ENCODE measurements around the gene DDAH1.

The DDAH1 gene

DNA sequence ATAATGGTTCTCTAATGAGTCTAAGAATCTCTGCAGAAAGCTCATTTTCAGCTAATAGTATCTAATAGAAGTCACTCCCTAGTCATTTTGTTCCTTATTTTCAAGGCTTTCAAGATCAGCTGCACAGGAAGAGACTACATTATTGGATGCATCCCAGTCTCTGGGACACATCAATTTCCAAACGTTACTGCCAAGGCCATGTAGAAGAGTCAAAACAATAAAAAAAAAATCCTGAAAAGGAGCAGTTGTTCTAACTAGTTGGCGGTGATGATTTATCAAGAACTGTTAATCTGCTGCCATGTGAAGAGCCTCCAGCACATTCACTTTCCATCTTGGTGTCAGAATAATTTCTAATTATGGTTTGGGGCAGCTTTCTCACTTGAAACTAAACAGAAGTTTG lies 5.7 kb downstream of the DDAH1 start:
- Histone ChIP-seq H3K4me3 (ENCODE audit: extremely low read depth, insufficient read depth, low read length, poor library complexity, severe bottlenecking) (no peak overlapping the region), H3K27ac (ENCODE audit: low read depth, low read length, severe bottlenecking) (no peak overlapping the region), H3K36me3 (ENCODE audit: control insufficient read depth, insufficient read depth, low read length) (peaks cover 10% of the 10 kb centered on the region), H3K9me3 (ENCODE audit: control insufficient read depth, low read length) (no peaks in the 10 kb centered on the region), H3K4me1 (ENCODE audit: control insufficient read depth, insufficient read depth, low read length, poor library complexity, severe bottlenecking) (peaks cover 8% of the 10 kb centered on the region)
- WGBS, 2 experiments (ENCODE audit: insufficient coverage in 2 of 2) = 76% methylated on average over 2 of the region's 2 CpGs; no CpG with 5 or more reads in 1 of the 2 experiments

- no peak overlapping the region for H3K4me3 ChIP-seq (ENCODE audit: extremely low read depth, insufficient read depth, low read length, poor library complexity, severe bottlenecking)
- no peak overlapping the region for H3K27ac ChIP-seq (ENCODE audit: low read depth, low read length, severe bottlenecking)
- WGBS, 2 experiments (ENCODE audit: insufficient coverage in 2 of 2) = 67% methylated on average over 1 of the region's 4 CpGs; no CpG with 5 or more reads in 1 of the 2 experiments
- H3K9me3 ChIP-seq (ENCODE audit: control insufficient read depth, low read length) = no peaks in the 10 kb centered on the region
- H3K4me1 ChIP-seq (ENCODE audit: control insufficient read depth, insufficient read depth, low read length, poor library complexity, severe bottlenecking) = no peaks in the 10 kb centered on the region
- peaks cover 25% of the 10 kb centered on the region for H3K36me3 ChIP-seq (ENCODE audit: control insufficient read depth, insufficient read depth, low read length)
Measured at GRCh38 chr1:85454214-85454613, 10.7 kb downstream of the DDAH1 start.

DNA sequence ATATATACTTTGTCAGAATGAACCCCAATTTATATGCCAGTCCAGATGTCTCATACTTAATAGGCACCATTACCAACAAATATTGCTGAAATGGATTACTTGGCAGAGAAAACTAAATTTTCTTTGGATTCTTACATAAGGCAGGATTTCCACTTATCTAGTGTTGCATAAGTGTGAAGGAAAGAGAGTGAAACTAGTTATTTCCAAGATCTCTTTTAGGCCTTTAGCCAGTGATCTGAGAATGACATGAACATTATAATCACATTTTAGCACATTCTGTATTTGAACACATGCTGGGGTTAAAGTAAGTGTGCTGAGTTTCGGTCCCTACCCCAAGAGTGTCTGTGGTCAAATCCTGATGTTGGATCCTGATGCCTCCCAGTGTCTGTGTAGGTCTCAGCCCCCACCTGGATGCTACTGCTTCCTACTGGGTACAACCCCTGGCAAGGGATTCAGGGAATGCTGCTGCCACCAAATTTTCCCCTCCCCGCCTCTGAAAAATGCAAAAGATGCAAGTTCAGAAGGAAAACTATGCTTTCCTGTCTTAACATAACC lies 11.2 kb downstream of the DDAH1 start:
- H3K27ac ChIP-seq (ENCODE audit: low read depth, low read length, severe bottlenecking) = no peak overlapping the region
- WGBS, 2 experiments (ENCODE audit: insufficient coverage in 2 of 2) = 100% methylated on average over 1 of the region's 2 CpGs; no CpG with 5 or more reads in 1 of the 2 experiments

DNA sequence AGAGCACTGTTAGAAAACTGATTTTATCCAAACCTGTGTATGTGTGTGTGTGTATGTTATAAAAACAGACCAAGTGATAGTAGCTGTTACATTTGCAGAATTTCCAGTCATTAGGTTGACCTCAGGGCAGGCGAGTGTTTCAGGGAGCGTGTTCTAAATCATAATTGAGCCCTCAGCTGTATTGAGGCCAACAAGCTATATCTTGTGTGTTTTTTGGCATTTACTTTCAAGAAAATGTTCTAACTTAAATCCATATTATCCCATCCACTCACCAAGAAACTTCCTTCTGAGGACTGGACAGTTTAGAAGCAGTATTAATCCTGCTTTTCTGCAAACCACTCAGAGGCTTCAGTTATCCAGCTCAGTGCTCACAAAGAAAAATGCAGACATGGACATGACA lies 12.0 kb downstream of the DDAH1 start:
- 82 to 100% methylated on average over 1 to 2 of the region's 2 CpGs for WGBS, 2 experiments (ENCODE audit: insufficient coverage in 2 of 2)
- Histone ChIP-seq H3K27ac (ENCODE audit: low read depth, low read length, severe bottlenecking) (no peak overlapping the region), H3K4me3 (ENCODE audit: extremely low read depth, insufficient read depth, low read length, poor library complexity, severe bottlenecking) (no peak overlapping the region), H3K4me1 (ENCODE audit: control insufficient read depth, insufficient read depth, low read length, poor library complexity, severe bottlenecking) (no peaks in the 10 kb centered on the region), H3K36me3 (ENCODE audit: control insufficient read depth, insufficient read depth, low read length) (peaks cover 26% of the 10 kb centered on the region), H3K9me3 (ENCODE audit: control insufficient read depth, low read length) (no peaks in the 10 kb centered on the region)

More for the DNA sequence above, 11.2 kb downstream of the DDAH1 start:
- Histone ChIP-seq H3K9me3 (ENCODE audit: control insufficient read depth, low read length) (no peaks in the 10 kb centered on the region), H3K36me3 (ENCODE audit: control insufficient read depth, insufficient read depth, low read length) (peaks cover 26% of the 10 kb centered on the region), H3K4me3 (ENCODE audit: extremely low read depth, insufficient read depth, low read length, poor library complexity, severe bottlenecking) (no peak overlapping the region), H3K4me1 (ENCODE audit: control insufficient read depth, insufficient read depth, low read length, poor library complexity, severe bottlenecking) (no peaks in the 10 kb centered on the region)

DNA sequence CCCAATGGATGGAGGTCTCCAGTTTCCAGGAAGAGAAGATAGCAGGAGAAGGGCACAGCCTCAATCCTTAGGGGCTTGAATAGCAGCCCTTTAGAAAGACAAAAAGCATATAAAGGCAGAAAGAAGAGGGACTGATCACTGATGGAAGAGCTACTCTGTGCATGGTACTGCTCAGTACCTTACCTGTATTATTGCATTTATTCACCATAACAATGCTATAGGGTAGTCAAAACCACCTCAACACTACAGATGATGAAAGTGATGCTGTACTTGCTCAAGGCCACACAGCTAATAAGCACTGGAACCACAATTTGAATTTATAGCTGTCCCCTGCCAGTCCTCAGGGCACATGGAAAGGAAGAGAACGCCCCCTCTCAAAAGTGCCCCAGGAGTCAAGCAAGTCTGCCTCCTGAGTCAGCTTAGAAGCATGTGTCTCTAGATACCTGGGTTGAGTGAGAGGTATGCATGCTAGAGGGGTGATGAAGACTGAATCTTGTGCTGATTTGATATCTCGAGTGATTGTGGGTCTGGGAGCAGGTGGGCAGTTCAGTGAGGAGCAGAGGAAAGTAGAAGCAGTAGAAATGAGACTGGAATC lies 13.6 kb downstream of the DDAH1 start:
- Histone ChIP-seq H3K27ac (ENCODE audit: low read depth, low read length, severe bottlenecking) (no peak overlapping the region), H3K36me3 (ENCODE audit: control insufficient read depth, insufficient read depth, low read length) (peaks cover 28% of the 10 kb centered on the region), H3K9me3 (ENCODE audit: control insufficient read depth, low read length) (no peaks in the 10 kb centered on the region), H3K4me1 (ENCODE audit: control insufficient read depth, insufficient read depth, low read length, poor library complexity, severe bottlenecking) (no peaks in the 10 kb centered on the region), H3K4me3 (ENCODE audit: extremely low read depth, insufficient read depth, low read length, poor library complexity, severe bottlenecking) (no peak overlapping the region)
- WGBS, 2 experiments (ENCODE audit: insufficient coverage in 2 of 2) = 78 to 92% methylated on average over 2 of the region's 2 CpGs

DNA sequence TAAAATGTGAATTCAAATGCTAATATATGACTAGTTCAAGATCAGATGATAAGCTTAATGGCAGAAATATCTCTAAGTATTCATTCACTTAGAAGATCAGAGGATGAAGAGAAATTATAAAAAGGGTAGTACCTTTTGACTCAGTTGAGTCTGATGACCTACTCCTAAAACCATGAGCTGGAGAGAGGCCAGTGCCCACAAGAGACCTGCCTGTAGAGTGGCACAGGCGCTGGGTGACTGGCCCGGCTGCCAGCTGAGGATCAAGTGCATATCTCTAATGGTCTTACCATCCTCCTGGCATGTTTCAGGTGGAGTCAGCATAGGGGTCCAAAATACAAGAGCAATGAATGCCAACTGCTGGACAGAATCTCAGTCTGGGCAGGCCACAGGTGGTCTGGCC lies 14.1 kb downstream of the DDAH1 start:
- no peak overlapping the region for H3K4me3 ChIP-seq (ENCODE audit: extremely low read depth, insufficient read depth, low read length, poor library complexity, severe bottlenecking)
- no peaks in the 10 kb centered on the region for H3K4me1 ChIP-seq (ENCODE audit: control insufficient read depth, insufficient read depth, low read length, poor library complexity, severe bottlenecking)
- H3K27ac ChIP-seq (ENCODE audit: low read depth, low read length, severe bottlenecking) = no peak overlapping the region
- 100% methylated on average over 2 of the region's 2 CpGs for WGBS, 2 experiments (ENCODE audit: insufficient coverage in 2 of 2)
- H3K9me3 ChIP-seq (ENCODE audit: control insufficient read depth, low read length) = no peaks in the 10 kb centered on the region
- peaks cover 31% of the 10 kb centered on the region for H3K36me3 ChIP-seq (ENCODE audit: control insufficient read depth, insufficient read depth, low read length)

DNA sequence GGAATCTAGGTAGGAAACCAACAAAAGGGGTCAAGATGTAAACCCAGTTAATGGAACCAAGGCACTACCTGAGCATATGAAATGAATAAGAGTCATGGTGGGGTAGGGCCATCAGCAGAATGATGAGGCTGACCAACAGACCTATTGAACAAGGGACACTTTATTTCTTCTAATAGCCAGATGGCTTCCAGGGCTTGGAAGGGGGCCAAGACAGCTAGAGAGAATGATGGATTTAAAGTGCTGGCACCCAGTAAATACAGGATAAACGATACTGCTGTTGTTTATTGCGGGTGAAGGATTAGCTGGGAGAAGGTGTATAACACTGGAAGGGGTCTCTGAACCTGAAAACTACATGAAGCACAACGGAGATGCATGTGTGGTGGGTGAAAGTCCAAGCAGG lies 15.6 kb downstream of the DDAH1 start:
- Histone ChIP-seq H3K4me1 (ENCODE audit: control insufficient read depth, insufficient read depth, low read length, poor library complexity, severe bottlenecking) (no peaks in the 10 kb centered on the region), H3K9me3 (ENCODE audit: control insufficient read depth, low read length) (no peaks in the 10 kb centered on the region), H3K36me3 (ENCODE audit: control insufficient read depth, insufficient read depth, low read length) (peaks cover 35% of the 10 kb centered on the region), H3K4me3 (ENCODE audit: extremely low read depth, insufficient read depth, low read length, poor library complexity, severe bottlenecking) (no peak overlapping the region), H3K27ac (ENCODE audit: low read depth, low read length, severe bottlenecking) (no peak overlapping the region)
- 76 to 82% methylated on average over 3 of the region's 3 CpGs for WGBS, 2 experiments (ENCODE audit: insufficient coverage in 2 of 2)

DNA sequence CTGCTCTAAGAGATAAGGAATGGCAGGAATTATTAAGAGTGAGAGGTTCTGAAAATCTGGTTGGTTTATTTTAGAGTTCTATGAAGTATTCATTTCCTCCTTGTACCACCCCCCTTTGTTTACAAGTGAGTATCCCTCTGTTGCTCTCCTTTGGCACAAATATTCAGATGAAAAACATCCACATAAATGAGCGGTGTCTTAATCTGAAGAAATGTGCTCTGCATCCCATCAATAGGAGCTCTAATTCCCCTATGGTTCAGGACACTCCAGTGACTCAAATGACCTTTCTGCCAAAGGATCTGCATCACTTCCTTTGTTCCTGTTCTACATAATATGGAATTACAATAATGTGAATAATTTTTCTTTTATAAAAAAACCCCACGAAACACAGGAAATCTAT lies 16.6 kb downstream of the DDAH1 start:
- no peak overlapping the region for H3K27ac ChIP-seq (ENCODE audit: low read depth, low read length, severe bottlenecking)
- no peak overlapping the region for H3K4me3 ChIP-seq (ENCODE audit: extremely low read depth, insufficient read depth, low read length, poor library complexity, severe bottlenecking)
- peaks cover 32% of the 10 kb centered on the region for H3K36me3 ChIP-seq (ENCODE audit: control insufficient read depth, insufficient read depth, low read length)
- WGBS, 2 experiments (ENCODE audit: insufficient coverage in 2 of 2) = 100% methylated on average over 1 of the region's 2 CpGs; no CpG with 5 or more reads in 1 of the 2 experiments
- H3K4me1 ChIP-seq (ENCODE audit: control insufficient read depth, insufficient read depth, low read length, poor library complexity, severe bottlenecking) = no peaks in the 10 kb centered on the region
- H3K9me3 ChIP-seq (ENCODE audit: control insufficient read depth, low read length) = no peaks in the 10 kb centered on the region

- H3K4me3 ChIP-seq (ENCODE audit: extremely low read depth, insufficient read depth, low read length, poor library complexity, severe bottlenecking) = no peak overlapping the region
- H3K4me1 ChIP-seq (ENCODE audit: control insufficient read depth, insufficient read depth, low read length, poor library complexity, severe bottlenecking) = no peaks in the 10 kb centered on the region
- no peaks in the 10 kb centered on the region for H3K9me3 ChIP-seq (ENCODE audit: control insufficient read depth, low read length)
- H3K27ac ChIP-seq (ENCODE audit: low read depth, low read length, severe bottlenecking) = no peak overlapping the region
- 86 to 89% methylated on average over 2 to 4 of the region's 4 CpGs for WGBS, 2 experiments (ENCODE audit: insufficient coverage in 2 of 2)
- peaks cover 31% of the 10 kb centered on the region for H3K36me3 ChIP-seq (ENCODE audit: control insufficient read depth, insufficient read depth, low read length)
Measured at GRCh38 chr1:85447006-85447943, 17.7 kb downstream of the DDAH1 start.

GRCh38 chr1:85445906-85446305 lies 19.1 kb downstream of the DDAH1 start:
- Histone ChIP-seq H3K4me1 (ENCODE audit: control insufficient read depth, insufficient read depth, low read length, poor library complexity, severe bottlenecking) (no peaks in the 10 kb centered on the region), H3K36me3 (ENCODE audit: control insufficient read depth, insufficient read depth, low read length) (peaks cover 31% of the 10 kb centered on the region), H3K9me3 (ENCODE audit: control insufficient read depth, low read length) (no peaks in the 10 kb centered on the region), H3K27ac (ENCODE audit: low read depth, low read length, severe bottlenecking) (no peak overlapping the region), H3K4me3 (ENCODE audit: extremely low read depth, insufficient read depth, low read length, poor library complexity, severe bottlenecking) (no peak overlapping the region)
- 94 to 100% methylated on average over 2 of the region's 3 CpGs for WGBS, 2 experiments (ENCODE audit: insufficient coverage in 2 of 2)
